ENCODE data around the gene INSC.

The INSC gene

GRCh38 chr11:15176646-15177163 lies 62.0 kb downstream of the INSC start:
- H3K4me3 ChIP-seq (ENCODE audit: low read length), result no peak overlapping the region

GRCh38 chr11:15177491-15177890 lies 62.8 kb downstream of the INSC start:
- no peak overlapping the region for H3K4me3 ChIP-seq (ENCODE audit: low read length)
- TF ChIP-seq ZNF274 (IDR thresholded peaks at IDR 0.05; ENCODE audit: low read depth, low read length), result no peak

More at GRCh38 chr11:15176646-15177163, 62.0 kb downstream of the INSC start:
- TF ChIP-seq ZNF274 (IDR thresholded peaks at IDR 0.05; ENCODE audit: low read depth, low read length), result no peak

GRCh38 chr11:15178214-15178613 lies 63.5 kb downstream of the INSC start:
- H3K4me3 ChIP-seq (ENCODE audit: low read length), result no peak overlapping the region
- TF ChIP-seq ZNF274 (IDR thresholded peaks at IDR 0.05; ENCODE audit: low read depth, low read length), result no peak

- no peak for TF ChIP-seq ZNF274 (IDR thresholded peaks at IDR 0.05; ENCODE audit: low read depth, low read length)
Observed at GRCh38 chr11:15179167-15179566, 64.4 kb downstream of the INSC start.

GRCh38 chr11:15180212-15180792 lies 65.6 kb downstream of the INSC start:
- H3K4me3 ChIP-seq (ENCODE audit: low read length), result no peak overlapping the region
- no peak for TF ChIP-seq ZNF274 (IDR thresholded peaks at IDR 0.05; ENCODE audit: low read depth, low read length)

More at GRCh38 chr11:15179167-15179566, 64.4 kb downstream of the INSC start:
- no peak overlapping the region for H3K4me3 ChIP-seq (ENCODE audit: low read length)

GRCh38 chr11:15182372-15182771 lies 67.6 kb downstream of the INSC start:
- TF ChIP-seq ZNF274 (IDR thresholded peaks at IDR 0.05; ENCODE audit: low read depth, low read length), result no peak

GRCh38 chr11:15185021-15185420 lies 70.3 kb downstream of the INSC start:
- no peak overlapping the region for H3K4me3 ChIP-seq (ENCODE audit: low read length)
- TF ChIP-seq ZNF274 (IDR thresholded peaks at IDR 0.05; ENCODE audit: low read depth, low read length), result no peak

More at GRCh38 chr11:15182372-15182771, 67.6 kb downstream of the INSC start:
- no peak overlapping the region for H3K4me3 ChIP-seq (ENCODE audit: low read length)

GRCh38 chr11:15186146-15186545 lies 71.4 kb downstream of the INSC start:
- no peak for TF ChIP-seq ZNF274 (IDR thresholded peaks at IDR 0.05; ENCODE audit: low read depth, low read length)
- H3K4me3 ChIP-seq (ENCODE audit: low read length), result no peak overlapping the region

- no peak for TF ChIP-seq ZNF274 (IDR thresholded peaks at IDR 0.05; ENCODE audit: low read depth, low read length)
Observed at GRCh38 chr11:15189189-15189588, 74.5 kb downstream of the INSC start.

GRCh38 chr11:15189641-15190365 lies 75.1 kb downstream of the INSC start:
- no peak overlapping the region for H3K4me3 ChIP-seq (ENCODE audit: low read length)
- no peak for TF ChIP-seq ZNF274 (IDR thresholded peaks at IDR 0.05; ENCODE audit: low read depth, low read length)

More at GRCh38 chr11:15189189-15189588, 74.5 kb downstream of the INSC start:
- H3K4me3 ChIP-seq (ENCODE audit: low read length), result no peak overlapping the region

- no peak for TF ChIP-seq ZNF274 (IDR thresholded peaks at IDR 0.05; ENCODE audit: low read depth, low read length)
- no peak overlapping the region for H3K4me3 ChIP-seq (ENCODE audit: low read length)
Observed at GRCh38 chr11:15190611-15191010, 75.9 kb downstream of the INSC start.

GRCh38 chr11:15192005-15192556 lies 77.4 kb downstream of the INSC start:
- no peak for TF ChIP-seq ZNF274 (IDR thresholded peaks at IDR 0.05; ENCODE audit: low read depth, low read length)

GRCh38 chr11:15194671-15195415 lies 80.1 kb downstream of the INSC start:
- no peak for TF ChIP-seq ZNF274 (IDR thresholded peaks at IDR 0.05; ENCODE audit: low read depth, low read length)
- H3K4me3 ChIP-seq (ENCODE audit: low read length), result no peak overlapping the region

More at GRCh38 chr11:15192005-15192556, 77.4 kb downstream of the INSC start:
- no peak overlapping the region for H3K4me3 ChIP-seq (ENCODE audit: low read length)

Measured in GM08714 (cell line).